Thoracic aorta (tissue), 2 donors: ENCODE measurements around the gene EMC8. TPM values are rescaled to one million over a fixed set of nuclear protein-coding genes. Genes with fewer than 3 reads are reported as not detected.

Source experiments
- ATAC-seq: fragments of 150-250 bp; one replicate; pipeline ENCODE4 v1.8.0; 2017; ENCODE audit warnings: low read depth; ENCODE audit not compliant: insufficient number of reproducible peaks, low FRiP score
- DNase-seq: peaks from one replicate; pipeline ENCODE4 v3.0.0-alpha.2; 2020; ENCODE audit warnings: low spot score
- H3K27ac ChIP-seq, 2 donors: fragments of 200-600 bp; sonication (generic); 1 replicate in 1 of 2; 2 replicates in 1 of 2; pipeline ENCODE4 v1.5.1; 2016; ENCODE audit warnings: mild to moderate bottlenecking in 2 of 2, moderate library complexity in 2 of 2
- H3K27me3 ChIP-seq: fragments of 200-600 bp; sonication (generic); replicated peaks from 2 replicates; pipeline ENCODE4 v1.6.0; 2016; ENCODE audit warnings: mild to moderate bottlenecking; ENCODE audit not compliant: insufficient read depth
- H3K36me3 ChIP-seq: fragments of 200-600 bp; sonication (generic); one replicate; pipeline ENCODE4 v1.5.1; 2016
- H3K4me1 ChIP-seq, 2 donors: fragments of 200-600 bp; sonication (generic); 1 replicate in 1 of 2; 2 replicates in 1 of 2; pipeline versions ENCODE4 v1.5.1 to v1.6.0; 2016; ENCODE audit warnings: low read depth in 2 of 2, mild to moderate bottlenecking in 1 of 2; ENCODE audit not compliant: control insufficient read depth in 1 of 2
- H3K4me3 ChIP-seq: fragments of 200-600 bp; sonication (generic); 2 replicates; pipeline ENCODE4 v1.5.1; 2016; ENCODE audit warnings: mild to moderate bottlenecking
- H3K9me3 ChIP-seq: fragments of 200-600 bp; sonication (generic); 2 replicates; pipeline ENCODE4 v1.5.1; 2016
- CTCF ChIP-seq: fragments of 200-600 bp; sonication (generic); IDR thresholded peaks from one replicate; pipeline ENCODE4 v1.5.1; 2019; ENCODE audit warnings: antibody characterized with exemption
- total RNA-seq, 2 donors: library from RNA; depleted of rRNA; stranded (reverse); fragments of >200 nt; gene quantifications; one replicate each; pipeline versions ENCODE4 v1.1.0 to v1.2.3, GENCODE V29; 2016

The EMC8 gene
- total RNA-seq, 2 donors from 2014 or later: 30.7 to 36.6 TPM

- no peaks in the 10 kb centered on the region for H3K27me3 ChIP-seq
- TF ChIP-seq CTCF: no peak
- H3K4me1 ChIP-seq: no peaks in the 10 kb centered on the region
- no peak overlapping the region for H3K27ac ChIP-seq
- no peak overlapping the region for H3K4me3 ChIP-seq
- no peak for DNase-seq
- no peaks in the 10 kb centered on the region for H3K9me3 ChIP-seq
- H3K36me3 ChIP-seq: no peaks in the 10 kb centered on the region
- no peak for ATAC-seq
Observed at GRCh38 chr16:85834741-85835140, 35.4 kb upstream of the EMC8 start.

DNA sequence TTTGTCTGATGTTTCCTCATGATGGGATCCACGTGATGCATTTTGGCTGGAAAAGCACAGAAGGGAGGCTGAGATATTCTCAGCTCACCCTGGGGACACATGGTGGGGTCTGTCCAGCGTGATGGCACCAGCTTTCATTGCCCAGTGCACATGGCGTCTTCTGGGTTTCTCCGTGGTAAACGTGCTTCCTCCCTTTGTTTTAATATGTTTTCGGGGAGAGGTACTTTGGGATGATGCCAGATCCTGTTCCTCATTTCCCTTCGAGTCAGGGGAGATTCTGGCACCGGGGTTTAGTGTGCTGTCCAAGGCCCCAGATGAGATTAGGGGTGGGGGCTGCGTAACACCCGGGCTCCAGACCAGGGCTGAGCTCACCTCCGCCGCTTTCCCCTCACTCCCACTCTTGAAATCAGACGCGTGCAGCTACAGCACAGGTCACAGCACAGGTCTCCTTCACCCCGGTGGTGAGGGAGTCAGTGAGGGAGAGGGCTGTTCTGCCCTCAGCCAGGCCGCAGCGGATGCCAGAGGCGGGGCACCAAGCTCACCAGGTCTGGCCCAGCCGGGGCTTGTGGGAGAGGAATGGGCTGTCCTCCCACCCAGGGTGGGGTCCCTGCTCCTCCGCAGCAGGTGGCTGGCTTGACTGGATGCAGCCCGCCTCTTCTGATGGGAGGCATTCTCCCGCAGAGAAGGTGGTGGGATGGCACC lies 34.0 kb upstream of the EMC8 start:
- DNase-seq: no peak
- Histone ChIP-seq H3K4me1 (no peaks in the 10 kb centered on the region), H3K4me3 (no peak overlapping the region), H3K27me3 (no peaks in the 10 kb centered on the region), H3K36me3 (no peaks in the 10 kb centered on the region), H3K27ac (no peak overlapping the region), H3K9me3 (no peaks in the 10 kb centered on the region)
- TF ChIP-seq CTCF: no peak
- ATAC-seq: no peak

GRCh38 chr16:85832570-85833218 lies 33.4 kb upstream of the EMC8 start:
- no peak overlapping the region for H3K27ac ChIP-seq
- no peak for TF ChIP-seq CTCF
- ATAC-seq: no peak
- DNase-seq: no peak
- H3K36me3 ChIP-seq: no peaks in the 10 kb centered on the region
- H3K27me3 ChIP-seq: no peaks in the 10 kb centered on the region
- no peaks in the 10 kb centered on the region for H3K4me1 ChIP-seq
- H3K4me3 ChIP-seq: no peak overlapping the region
- no peaks in the 10 kb centered on the region for H3K9me3 ChIP-seq

GRCh38 chr16:85830821-85831220 lies 31.5 kb upstream of the EMC8 start:
- no peak for DNase-seq
- Histone ChIP-seq H3K4me3 (no peak overlapping the region), H3K36me3 (no peaks in the 10 kb centered on the region), H3K9me3 (no peaks in the 10 kb centered on the region), H3K27me3 (no peaks in the 10 kb centered on the region), H3K27ac (no peak overlapping the region), H3K4me1 (no peaks in the 10 kb centered on the region)
- no peak for ATAC-seq
- no peak for TF ChIP-seq CTCF

- ATAC-seq: no peak
- H3K4me3 ChIP-seq: no peak overlapping the region
- H3K36me3 ChIP-seq: no peaks in the 10 kb centered on the region
- no peaks in the 10 kb centered on the region for H3K4me1 ChIP-seq
- no peak for DNase-seq
- no peak overlapping the region for H3K27ac ChIP-seq
- no peaks in the 10 kb centered on the region for H3K27me3 ChIP-seq
- TF ChIP-seq CTCF: no peak
- no peaks in the 10 kb centered on the region for H3K9me3 ChIP-seq
Observed at GRCh38 chr16:85829751-85830445, 30.6 kb upstream of the EMC8 start.
